GM21737 (cell line): ENCODE data around the gene TMOD1.
"Not testable (repeated sequence)": the region's sequence is repeated elsewhere in the genome, so short reads cannot be mapped to it uniquely, and the experiment has no call there.

Experiments used
- ATAC-seq: cut with Tn5 transposase; IDR thresholded peaks from one replicate; pipeline ENCODE4 v1.9.1; 2021; ENCODE audit warnings: mild to moderate bottlenecking, moderate library complexity; ENCODE audit not compliant: unreplicated experiment

The TMOD1 gene

DNA sequence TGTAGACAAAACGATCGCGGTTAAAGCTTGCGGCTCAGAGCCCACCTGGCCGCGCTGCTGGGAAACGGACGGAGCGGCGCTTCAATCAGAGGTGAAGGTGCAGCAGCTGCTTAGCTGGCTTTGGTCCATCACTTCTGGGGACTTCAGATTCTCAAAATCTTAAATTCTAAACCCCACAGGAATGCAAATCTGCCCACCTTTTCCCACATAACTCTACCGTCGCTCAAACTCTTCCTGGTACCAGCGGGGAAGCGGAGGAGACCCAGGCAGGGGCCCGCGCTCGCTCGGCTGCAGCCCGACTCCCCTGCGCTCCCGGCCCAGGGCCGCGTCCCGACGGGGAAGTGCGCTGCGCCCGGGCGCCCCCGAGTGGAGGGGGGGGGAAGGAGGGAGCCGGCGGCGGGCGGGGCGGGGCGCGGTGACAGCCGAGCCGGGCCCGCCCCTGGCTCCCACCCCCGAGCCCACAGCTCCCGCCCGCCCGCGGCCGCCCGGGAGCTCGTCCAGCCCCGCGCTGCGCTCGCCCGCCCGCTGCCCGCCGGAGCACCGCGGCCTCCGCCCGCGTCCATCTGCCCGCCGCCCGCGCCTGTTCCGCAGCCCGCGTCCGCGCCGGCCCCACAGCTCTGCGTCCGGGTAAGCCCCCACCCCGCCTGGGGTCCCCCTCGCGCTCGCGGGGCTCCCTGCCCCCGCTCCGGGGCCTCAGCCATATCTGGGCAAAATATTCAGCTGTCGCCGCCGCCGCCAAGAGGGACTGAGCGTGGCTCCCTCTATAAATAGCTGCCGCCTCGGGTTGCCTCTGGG is at the start of gene TMOD1:
Gene TMOD1, plus strand, starts transcription at position 490 of the 795 bp plus-strand sequence. CDS start 22,523 bp downstream, outside the sequence.
- peak; percentile 69 for ATAC-seq

GRCh38 chr9:97453573-97453972 is 47.9 kb upstream of the TMOD1 start:
- ATAC-seq: not testable (repeated sequence)

DNA sequence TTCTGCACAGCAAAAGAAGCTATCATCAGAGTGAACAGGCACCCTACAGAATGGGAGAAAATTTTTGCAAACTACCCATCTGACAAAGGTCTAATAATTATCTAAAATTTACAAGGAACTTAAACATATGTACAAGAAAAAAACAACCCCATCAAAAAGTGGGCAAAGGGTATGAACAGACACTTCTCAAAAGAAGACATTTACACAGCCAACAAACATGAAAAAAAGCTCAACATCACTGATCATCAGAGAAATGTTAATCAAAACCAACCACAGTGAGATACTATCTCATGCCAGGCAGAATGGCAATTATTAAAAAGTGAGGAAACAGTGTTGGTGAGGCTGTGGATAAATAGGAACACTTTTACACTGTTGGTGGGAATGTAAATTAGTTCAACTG is 44.6 kb upstream of the TMOD1 start:
- not testable (repeated sequence) for ATAC-seq

DNA sequence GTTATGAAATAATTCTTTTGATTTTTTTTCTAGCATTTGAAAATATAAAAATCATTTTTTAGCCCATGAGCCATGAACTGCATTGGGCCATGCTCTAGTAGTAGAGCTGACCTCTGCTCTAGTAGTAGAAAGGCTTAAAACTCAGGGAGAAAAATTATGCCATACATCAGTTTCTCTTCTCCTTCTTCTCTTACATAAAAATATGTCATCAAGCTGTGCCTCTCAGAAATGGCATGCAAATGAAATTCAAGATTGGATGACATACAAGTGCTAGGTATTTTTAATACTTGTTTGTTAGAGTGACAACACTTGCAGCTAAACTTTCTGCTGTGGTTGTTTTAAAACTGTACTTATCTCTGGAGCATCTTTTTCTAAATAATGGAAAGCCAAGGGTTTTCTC is 42.1 kb upstream of the TMOD1 start:
- ATAC-seq: no peak

GRCh38 chr9:97462159-97462558 is 39.3 kb upstream of the TMOD1 start:
- ATAC-seq: no peak

GRCh38 chr9:97462914-97463313 is 38.6 kb upstream of the TMOD1 start:
- ATAC-seq: no peak

GRCh38 chr9:97468658-97469448 is 32.6 kb upstream of the TMOD1 start:
- ATAC-seq: peak; percentile 83

GRCh38 chr9:97470076-97470475 is 31.4 kb upstream of the TMOD1 start:
- no peak for ATAC-seq

DNA sequence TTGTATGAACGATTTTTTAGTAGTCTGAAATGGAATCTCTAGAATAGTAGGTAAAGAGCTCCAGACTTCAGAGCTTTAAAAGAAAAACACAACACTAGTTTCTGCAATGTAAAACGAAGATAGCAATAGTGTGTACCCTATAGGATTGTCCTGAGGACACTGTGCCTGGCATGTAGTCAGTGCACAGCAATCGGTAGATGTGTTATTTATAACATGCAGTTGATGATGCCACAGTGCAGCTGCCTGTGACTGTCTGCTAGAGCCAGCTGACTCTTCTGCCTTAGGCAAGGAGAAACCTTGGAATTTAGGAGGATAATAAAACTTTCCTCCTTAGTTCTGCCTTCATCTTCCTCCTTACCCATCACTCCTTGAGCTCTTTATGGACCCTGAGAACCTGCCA is 27.7 kb upstream of the TMOD1 start:
- ATAC-seq: no peak

DNA sequence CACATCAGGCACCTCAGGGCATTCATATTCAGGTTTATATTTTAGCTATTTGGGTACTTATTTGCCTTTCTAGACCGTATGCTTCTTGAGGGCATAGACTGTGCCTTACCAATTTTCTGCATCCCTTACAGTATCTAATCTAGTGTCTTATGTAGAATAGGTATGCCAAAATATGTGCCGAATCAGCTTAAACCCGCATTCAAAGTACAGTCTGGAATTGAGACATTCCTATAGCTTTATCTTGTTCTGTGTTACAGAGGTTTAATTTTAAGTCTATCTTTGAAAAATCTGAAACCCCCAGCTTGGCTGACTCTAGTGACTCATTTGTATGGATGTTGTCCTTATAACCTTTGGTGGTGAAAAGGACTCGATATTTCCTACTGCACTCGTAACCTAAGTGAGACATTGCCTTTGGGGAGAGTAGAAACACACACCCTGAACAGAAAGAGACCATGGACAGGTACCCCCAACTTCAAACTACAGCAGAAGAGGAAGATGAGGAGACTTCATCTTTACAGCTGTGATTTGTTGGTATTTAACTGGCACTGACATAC is 27.0 kb upstream of the TMOD1 start:
- no peak for ATAC-seq

DNA sequence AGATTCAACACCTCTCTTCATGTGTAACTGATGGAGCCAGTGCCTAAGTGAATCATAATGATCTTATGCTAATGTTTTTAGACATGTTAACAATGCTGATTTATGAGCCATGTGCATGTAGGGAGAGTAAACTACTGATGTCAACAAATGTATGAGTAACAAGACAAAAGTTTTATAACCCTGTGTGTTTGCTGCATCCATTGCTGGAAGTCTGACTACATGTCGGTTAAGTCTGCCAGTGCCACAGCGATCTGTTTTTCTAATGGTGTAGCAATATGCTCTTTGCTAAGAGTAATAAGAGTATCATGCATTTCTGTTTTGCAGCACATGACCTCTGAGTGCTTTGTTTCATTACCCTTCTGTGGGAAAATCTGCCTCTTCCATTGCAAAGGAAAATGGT is 26.4 kb upstream of the TMOD1 start:
- no peak for ATAC-seq

DNA sequence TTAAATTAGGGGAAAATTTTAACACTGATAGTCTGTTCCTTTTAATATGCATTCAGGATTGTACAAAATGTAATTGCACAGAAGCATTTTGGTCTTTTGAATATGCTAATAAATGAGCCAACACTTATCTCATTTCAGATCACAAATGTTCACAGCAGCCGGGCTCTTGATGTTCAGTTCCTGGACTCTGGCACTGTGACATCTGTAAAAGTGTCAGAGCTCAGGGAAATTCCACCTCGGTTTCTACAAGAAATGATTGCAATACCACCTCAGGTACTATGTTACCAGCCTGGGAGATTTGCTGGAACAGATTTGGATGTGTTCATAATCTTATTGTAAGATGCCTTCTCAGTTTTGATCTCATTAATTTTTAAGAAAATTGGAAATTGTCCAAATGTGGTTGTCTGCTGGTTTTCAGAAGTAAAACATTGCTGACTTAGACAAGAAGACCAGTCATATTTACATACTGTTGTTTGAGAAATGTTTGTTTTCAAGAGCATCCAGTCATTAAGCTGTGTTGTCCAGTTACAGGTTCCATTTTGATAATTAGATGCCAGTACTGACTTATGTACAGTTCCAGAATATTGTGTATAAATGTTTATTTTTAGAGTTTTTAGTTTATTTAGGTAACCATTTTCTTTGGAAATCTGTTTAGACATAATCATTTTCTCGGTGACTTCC is 23.0 kb upstream of the TMOD1 start:
- ATAC-seq: no peak

- no peak for ATAC-seq
Measured at GRCh38 chr9:97479496-97480159, 21.8 kb upstream of the TMOD1 start.

DNA sequence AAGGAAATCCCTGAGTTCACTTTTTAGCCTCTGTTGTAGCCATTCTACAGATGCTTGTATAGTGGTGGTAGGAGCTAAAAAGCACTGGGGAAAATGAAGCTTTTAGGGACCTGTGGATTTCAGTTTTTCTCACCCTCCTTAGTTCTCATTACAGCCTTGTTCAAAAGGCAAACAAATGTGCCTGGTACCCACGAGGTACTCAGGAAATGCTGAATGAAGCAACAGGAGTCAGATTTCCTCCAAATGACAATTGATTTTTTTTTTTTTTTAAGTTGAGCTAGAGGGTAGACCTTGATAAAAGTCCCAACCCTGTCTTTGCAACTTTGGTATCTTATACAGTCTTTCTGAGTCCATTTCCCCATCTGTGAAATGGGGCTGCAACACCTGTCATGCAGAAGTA is 21.3 kb upstream of the TMOD1 start:
- ATAC-seq: no peak

- ATAC-seq: no peak
Measured at GRCh38 chr9:97480749-97481148, 20.7 kb upstream of the TMOD1 start.

DNA sequence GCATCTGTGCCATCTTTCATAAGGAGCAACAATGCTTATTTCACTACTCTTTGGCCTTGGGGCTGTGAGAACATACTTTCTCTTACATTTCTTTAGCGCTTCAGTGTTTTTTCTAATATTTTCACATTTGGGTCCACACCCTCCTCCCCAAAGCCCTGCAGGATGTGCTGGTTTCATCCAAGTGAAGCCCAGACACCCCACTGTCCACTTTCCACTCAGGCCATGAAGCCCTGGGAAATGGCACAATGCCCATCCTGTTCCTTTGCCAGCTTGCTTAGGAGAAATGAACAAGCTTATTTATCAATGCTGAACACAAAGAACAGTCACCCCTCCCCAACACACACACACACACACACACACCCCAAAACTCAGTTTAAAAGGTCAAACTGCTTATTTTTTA is 17.3 kb upstream of the TMOD1 start:
- no peak for ATAC-seq

DNA sequence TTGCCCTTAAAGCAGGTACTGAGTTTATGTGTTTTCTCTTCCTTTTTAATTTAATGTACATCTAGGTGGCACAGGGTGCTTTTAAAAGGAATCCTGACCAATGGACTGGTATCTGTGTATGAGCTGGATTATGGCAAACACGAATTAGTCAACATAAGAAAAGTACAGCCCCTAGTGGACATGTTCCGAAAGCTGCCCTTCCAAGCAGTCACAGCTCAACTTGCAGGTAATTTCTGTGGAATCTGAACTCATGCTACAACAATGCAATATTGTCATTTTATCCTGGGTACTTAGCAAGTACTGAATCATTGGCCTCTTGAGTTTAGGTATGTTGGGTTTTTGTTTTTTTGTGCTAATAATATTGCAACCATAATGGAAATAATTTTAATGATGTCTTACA is 14.4 kb upstream of the TMOD1 start:
- no peak for ATAC-seq

- no peak for ATAC-seq
Measured at GRCh38 chr9:97487861-97488260, 13.6 kb upstream of the TMOD1 start.

DNA sequence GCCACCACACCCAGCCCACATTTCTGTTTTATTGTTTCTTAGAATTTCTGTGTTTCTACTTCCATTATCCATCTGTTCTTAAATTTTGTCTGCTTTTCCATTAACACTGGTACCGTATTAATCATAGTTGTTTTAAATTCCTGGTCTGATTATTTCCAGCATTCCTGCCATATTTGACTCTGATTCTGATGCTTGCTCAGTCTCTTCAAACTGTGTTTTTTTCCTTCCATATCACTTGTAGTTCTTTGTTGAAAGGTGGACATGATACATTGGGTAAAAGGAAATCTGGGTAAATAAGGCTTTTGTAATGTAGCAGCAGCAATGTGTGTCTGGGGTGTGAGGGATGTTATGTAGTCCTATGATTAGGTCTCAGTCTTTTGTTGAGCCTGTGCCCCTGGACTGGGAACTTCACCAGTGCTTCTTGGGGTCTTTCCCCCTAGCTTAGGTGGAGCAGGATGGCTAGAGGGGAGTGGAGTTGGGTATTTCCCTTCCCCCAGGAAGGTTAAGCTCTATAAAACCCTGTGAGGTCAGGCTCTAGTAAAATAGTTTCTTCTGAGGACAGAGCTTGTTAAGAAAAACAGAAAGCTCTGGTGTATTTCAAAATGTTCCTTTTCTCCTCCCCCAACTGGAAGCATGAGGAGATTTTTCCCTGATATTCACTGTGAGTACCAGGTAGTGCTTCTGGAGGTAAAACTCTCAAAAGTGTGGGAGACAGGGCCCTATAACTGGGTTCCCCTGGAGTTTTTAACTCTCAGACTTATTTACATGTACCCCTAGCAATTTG is 10.1 kb upstream of the TMOD1 start:
- ATAC-seq: no peak
